Transverse colon (tissue), 4 donors: Measurements from ENCODE around the gene TEX13C.

Source experiments
- EP300 ChIP-seq: sonication (generic); formaldehyde crosslinking; IDR thresholded peaks from one replicate; pipeline ENCODE4 v1.6.1; 2017; ENCODE audit warnings: antibody characterized with exemption, low read depth
- POLR2A ChIP-seq: fragments of 450-650 bp; IDR thresholded peaks from one replicate; pipeline ENCODE4 v1.6.1; 2016; ENCODE audit warnings: antibody characterized with exemption, mild to moderate bottlenecking, moderate library complexity
- POLR2AphosphoS5 ChIP-seq, 3 donors: sonication (generic); formaldehyde crosslinking; IDR thresholded peaks; one replicate each; pipeline ENCODE4 v1.6.1; 2016; ENCODE audit warnings: antibody characterized with exemption in 3 of 3
- TF ChIP-seq, protein P1 (sequence below), 5 experiments: fragments of 200-600 bp in 3 of 5; fragments of 450-650 bp in 2 of 5; sonication (generic) in 3 of 5; IDR thresholded peaks; 1 replicate in 2 of 5; 2 replicates in 3 of 5; pipeline ENCODE4 v1.5.1; 2016 to 2017; ENCODE audit warnings: antibody characterized with exemption in 5 of 5, inconsistent platforms in 3 of 5, mild to moderate bottlenecking in 2 of 5, moderate library complexity in 1 of 5

DNA sequence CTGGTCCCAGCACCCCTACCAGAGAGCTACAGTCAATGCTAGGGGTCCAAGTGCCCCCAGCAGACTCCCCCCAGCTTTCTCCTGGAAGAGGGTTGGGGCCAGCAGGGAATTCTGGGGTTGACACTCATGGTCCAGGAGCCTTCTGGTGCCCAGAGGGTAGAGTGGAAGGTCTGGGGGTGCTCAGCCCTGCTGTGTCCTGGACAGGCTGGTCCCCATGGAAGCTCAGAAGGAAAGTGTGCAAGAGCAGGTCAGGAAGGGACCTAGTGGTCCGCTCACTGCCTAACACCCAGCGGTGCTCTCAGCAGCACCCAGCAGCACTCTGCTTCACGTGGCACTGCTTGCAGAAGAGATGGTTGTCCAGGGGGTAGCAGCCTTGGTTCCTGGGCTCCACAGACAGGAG lies 6.9 kb downstream of the TEX13C start:
- TF ChIP-seq, protein P1, sequence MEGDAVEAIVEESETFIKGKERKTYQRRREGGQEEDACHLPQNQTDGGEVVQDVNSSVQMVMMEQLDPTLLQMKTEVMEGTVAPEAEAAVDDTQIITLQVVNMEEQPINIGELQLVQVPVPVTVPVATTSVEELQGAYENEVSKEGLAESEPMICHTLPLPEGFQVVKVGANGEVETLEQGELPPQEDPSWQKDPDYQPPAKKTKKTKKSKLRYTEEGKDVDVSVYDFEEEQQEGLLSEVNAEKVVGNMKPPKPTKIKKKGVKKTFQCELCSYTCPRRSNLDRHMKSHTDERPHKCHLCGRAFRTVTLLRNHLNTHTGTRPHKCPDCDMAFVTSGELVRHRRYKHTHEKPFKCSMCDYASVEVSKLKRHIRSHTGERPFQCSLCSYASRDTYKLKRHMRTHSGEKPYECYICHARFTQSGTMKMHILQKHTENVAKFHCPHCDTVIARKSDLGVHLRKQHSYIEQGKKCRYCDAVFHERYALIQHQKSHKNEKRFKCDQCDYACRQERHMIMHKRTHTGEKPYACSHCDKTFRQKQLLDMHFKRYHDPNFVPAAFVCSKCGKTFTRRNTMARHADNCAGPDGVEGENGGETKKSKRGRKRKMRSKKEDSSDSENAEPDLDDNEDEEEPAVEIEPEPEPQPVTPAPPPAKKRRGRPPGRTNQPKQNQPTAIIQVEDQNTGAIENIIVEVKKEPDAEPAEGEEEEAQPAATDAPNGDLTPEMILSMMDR (IDR thresholded peaks at IDR 0.05): no peak
- TF ChIP-seq POLR2AphosphoS5 (IDR thresholded peaks at IDR 0.05) (no peak), EP300 (no peak), POLR2A (no peak)
